ENCODE measurements around the gene TECPR1.

Gene TECPR1

GRCh38 chr7:98192781-98193457 lies 59.1 kb downstream of the TECPR1 start:
- Histone ChIP-seq H3K4me1 (ENCODE audit: control insufficient read depth, insufficient read depth, low read length) (no peaks in the 10 kb centered on the region), H3K36me3 (ENCODE audit: control insufficient read depth in 2 of 2, insufficient read depth in 1 of 2, low read length in 2 of 2) (peaks cover 5 to 53% of the 10 kb centered on the region in 2 experiments; a peak in 2 of 3 replicates), H3K27ac (ENCODE audit: extremely low read depth, low read depth, low read length) (no peak overlapping the region), H3K9me3 (ENCODE audit: control insufficient read depth, insufficient read depth, low read depth, low read length) (no peaks in the 10 kb centered on the region), H3K4me3 (ENCODE audit: low read depth, low read length) (no peak overlapping the region)
- ChIA-PET POLR2A (no interaction called here), CTCF (interaction anchor here (1.0 kb wide), 1 partner anchor 29 kb away, joined by 3 read pairs; no protein-coding TSS in a partner anchor)
- TF ChIP-seq ZNF513 (tag by site-specific recombination; IDR thresholded peaks at IDR 0.05), result no peak
- no peak for TF ChIP-seq ZNF292 (tag by site-specific recombination; IDR thresholded peaks at IDR 0.05; ENCODE audit: borderline replicate concordance, low read depth)
- TF ChIP-seq ZNF600 (tag by site-specific recombination; IDR thresholded peaks at IDR 0.05), result no peak

DNA sequence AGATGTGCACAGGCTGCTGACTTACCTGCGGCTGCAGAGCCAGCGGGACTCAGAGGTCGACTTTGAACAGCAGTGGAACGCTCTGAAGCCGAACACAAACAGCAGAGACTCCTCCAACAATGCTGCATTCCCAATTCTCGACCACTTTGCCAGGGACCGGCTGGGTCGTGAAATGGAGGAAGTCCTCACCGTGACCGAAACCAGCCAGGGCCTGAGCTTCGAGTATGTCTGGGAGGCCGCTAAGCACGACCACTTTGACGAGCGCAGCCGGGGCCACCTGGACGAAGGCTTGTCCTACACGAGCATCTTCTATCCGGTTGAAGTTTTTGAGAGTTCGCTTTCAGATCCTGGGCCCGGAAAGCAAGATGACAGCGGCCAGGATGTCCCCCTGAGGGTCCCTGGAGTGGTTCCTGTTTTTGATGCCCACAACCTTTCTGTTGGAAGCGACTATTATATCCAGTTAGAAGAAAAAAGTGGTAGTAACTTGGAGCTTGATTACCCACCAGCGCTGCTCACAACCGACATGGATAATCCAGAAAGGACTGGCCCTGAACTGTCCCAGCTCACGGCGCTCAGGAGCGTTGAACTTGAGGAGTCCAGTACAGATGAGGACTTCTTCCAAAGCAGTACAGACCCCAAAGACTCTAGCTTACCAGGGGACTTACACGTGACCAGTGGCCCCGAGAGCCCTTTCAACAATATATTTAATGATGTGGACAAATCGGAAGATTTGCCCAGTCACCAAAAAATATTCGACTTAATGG lies 60.2 kb downstream of the TECPR1 start:
- H3K27ac ChIP-seq (ENCODE audit: extremely low read depth, low read depth, low read length), result no peak overlapping the region
- H3K9me3 ChIP-seq (ENCODE audit: control insufficient read depth, insufficient read depth, low read depth, low read length), result no peaks in the 10 kb centered on the region
- TF ChIP-seq ZNF76 (tag by site-specific recombination; IDR thresholded peaks at IDR 0.05; ENCODE audit: borderline replicate concordance, low read depth) (no peak), ZNF23 (tag by site-specific recombination; IDR thresholded peaks at IDR 0.05; ENCODE audit: borderline replicate concordance) (no peak), ZNF560 (tag by site-specific recombination; IDR thresholded peaks at IDR 0.05; ENCODE audit: borderline replicate concordance) (no peak), ZNF776 (tag by site-specific recombination; IDR thresholded peaks at IDR 0.05; ENCODE audit: borderline replicate concordance) (no peak), ZNF529 (tag by site-specific recombination; IDR thresholded peaks at IDR 0.05; ENCODE audit: insufficient replicate concordance) (no peak), ZSCAN30 (tag by site-specific recombination; IDR thresholded peaks at IDR 0.05) (no peak), ZNF214 (tag by site-specific recombination; IDR thresholded peaks at IDR 0.05; ENCODE audit: borderline replicate concordance) (no peak), ZNF223 (tag by site-specific recombination; IDR thresholded peaks at IDR 0.05) (no peak), YY1 (tag by site-specific recombination; IDR thresholded peaks at IDR 0.05) (no peak)
- TF ChIP-seq, protein P1, sequence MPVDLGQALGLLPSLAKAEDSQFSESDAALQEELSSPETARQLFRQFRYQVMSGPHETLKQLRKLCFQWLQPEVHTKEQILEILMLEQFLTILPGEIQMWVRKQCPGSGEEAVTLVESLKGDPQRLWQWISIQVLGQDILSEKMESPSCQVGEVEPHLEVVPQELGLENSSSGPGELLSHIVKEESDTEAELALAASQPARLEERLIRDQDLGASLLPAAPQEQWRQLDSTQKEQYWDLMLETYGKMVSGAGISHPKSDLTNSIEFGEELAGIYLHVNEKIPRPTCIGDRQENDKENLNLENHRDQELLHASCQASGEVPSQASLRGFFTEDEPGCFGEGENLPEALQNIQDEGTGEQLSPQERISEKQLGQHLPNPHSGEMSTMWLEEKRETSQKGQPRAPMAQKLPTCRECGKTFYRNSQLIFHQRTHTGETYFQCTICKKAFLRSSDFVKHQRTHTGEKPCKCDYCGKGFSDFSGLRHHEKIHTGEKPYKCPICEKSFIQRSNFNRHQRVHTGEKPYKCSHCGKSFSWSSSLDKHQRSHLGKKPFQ (tag by site-specific recombination; IDR thresholded peaks at IDR 0.05), result no peak
- ChIA-PET POLR2A (no interaction called here), CTCF (interaction anchor here (0.5 to 1.0 kb wide), 2 partner anchors 28 to 184 kb away, joined by 3 read pairs; no protein-coding TSS in a partner anchor)
- no peak overlapping the region for H3K4me3 ChIP-seq (ENCODE audit: low read depth, low read length)
- no peaks in the 10 kb centered on the region for H3K4me1 ChIP-seq (ENCODE audit: control insufficient read depth, insufficient read depth, low read length)
- peaks cover 11 to 54% of the 10 kb centered on the region in 2 experiments; a peak in 2 of 3 replicates for H3K36me3 ChIP-seq (ENCODE audit: control insufficient read depth in 2 of 2, insufficient read depth in 1 of 2, low read length in 2 of 2)

GRCh38 chr7:98189559-98189958 lies 62.5 kb downstream of the TECPR1 start:
- H3K9me3 ChIP-seq (ENCODE audit: control insufficient read depth, insufficient read depth, low read depth, low read length), result no peaks in the 10 kb centered on the region
- peaks cover 6 to 48% of the 10 kb centered on the region in 2 experiments; a peak in 2 of 3 replicates for H3K36me3 ChIP-seq (ENCODE audit: control insufficient read depth in 2 of 2, insufficient read depth in 1 of 2, low read length in 2 of 2)
- H3K4me1 ChIP-seq (ENCODE audit: control insufficient read depth, insufficient read depth, low read length), result no peaks in the 10 kb centered on the region
- H3K27ac ChIP-seq (ENCODE audit: extremely low read depth, low read depth, low read length), result no peak overlapping the region
- H3K4me3 ChIP-seq (ENCODE audit: low read depth, low read length), result no peak overlapping the region
- ChIA-PET CTCF (interaction anchor here (2.0 kb wide), 1 partner anchor 21 kb away, joined by 6 read pairs; no protein-coding TSS in a partner anchor), POLR2A (no interaction called here)
- TF ChIP-seq, protein P2, sequence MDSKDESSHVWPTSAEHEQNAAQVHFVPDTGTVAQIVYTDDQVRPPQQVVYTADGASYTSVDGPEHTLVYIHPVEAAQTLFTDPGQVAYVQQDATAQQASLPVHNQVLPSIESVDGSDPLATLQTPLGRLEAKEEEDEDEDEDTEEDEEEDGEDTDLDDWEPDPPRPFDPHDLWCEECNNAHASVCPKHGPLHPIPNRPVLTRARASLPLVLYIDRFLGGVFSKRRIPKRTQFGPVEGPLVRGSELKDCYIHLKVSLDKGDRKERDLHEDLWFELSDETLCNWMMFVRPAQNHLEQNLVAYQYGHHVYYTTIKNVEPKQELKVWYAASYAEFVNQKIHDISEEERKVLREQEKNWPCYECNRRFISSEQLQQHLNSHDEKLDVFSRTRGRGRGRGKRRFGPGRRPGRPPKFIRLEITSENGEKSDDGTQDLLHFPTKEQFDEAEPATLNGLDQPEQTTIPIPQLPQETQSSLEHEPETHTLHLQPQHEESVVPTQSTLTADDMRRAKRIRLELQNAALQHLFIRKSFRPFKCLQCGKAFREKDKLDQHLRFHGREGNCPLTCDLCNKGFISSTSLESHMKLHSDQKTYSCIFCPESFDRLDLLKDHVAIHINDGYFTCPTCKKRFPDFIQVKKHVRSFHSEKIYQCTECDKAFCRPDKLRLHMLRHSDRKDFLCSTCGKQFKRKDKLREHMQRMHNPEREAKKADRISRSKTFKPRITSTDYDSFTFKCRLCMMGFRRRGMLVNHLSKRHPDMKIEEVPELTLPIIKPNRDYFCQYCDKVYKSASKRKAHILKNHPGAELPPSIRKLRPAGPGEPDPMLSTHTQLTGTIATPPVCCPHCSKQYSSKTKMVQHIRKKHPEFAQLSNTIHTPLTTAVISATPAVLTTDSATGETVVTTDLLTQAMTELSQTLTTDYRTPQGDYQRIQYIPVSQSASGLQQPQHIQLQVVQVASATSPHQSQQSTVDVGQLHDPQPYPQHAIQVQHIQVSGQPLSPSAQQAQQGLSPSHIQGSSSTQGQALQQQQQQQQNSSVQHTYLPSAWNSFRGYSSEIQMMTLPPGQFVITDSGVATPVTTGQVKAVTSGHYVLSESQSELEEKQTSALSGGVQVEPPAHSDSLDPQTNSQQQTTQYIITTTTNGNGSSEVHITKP (tag by site-specific recombination; IDR thresholded peaks at IDR 0.05), result no peak
- TF ChIP-seq, protein P3, sequence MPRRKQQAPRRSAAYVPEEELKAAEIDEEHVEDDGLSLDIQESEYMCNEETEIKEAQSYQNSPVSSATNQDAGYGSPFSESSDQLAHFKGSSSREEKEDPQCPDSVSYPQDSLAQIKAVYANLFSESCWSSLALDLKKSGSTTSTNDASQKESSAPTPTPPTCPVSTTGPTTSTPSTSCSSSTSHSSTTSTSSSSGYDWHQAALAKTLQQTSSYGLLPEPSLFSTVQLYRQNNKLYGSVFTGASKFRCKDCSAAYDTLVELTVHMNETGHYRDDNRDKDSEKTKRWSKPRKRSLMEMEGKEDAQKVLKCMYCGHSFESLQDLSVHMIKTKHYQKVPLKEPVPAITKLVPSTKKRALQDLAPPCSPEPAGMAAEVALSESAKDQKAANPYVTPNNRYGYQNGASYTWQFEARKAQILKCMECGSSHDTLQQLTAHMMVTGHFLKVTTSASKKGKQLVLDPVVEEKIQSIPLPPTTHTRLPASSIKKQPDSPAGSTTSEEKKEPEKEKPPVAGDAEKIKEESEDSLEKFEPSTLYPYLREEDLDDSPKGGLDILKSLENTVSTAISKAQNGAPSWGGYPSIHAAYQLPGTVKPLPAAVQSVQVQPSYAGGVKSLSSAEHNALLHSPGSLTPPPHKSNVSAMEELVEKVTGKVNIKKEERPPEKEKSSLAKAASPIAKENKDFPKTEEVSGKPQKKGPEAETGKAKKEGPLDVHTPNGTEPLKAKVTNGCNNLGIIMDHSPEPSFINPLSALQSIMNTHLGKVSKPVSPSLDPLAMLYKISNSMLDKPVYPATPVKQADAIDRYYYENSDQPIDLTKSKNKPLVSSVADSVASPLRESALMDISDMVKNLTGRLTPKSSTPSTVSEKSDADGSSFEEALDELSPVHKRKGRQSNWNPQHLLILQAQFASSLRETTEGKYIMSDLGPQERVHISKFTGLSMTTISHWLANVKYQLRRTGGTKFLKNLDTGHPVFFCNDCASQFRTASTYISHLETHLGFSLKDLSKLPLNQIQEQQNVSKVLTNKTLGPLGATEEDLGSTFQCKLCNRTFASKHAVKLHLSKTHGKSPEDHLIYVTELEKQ (tag by site-specific recombination; IDR thresholded peaks at IDR 0.05; ENCODE audit: borderline replicate concordance), result no peak
- TF ChIP-seq ZNF155 (tag by site-specific recombination; IDR thresholded peaks at IDR 0.05) (no peak), ZSCAN4 (tag by site-specific recombination; IDR thresholded peaks at IDR 0.05) (no peak)

Data from HEK293 (cell line).